ENCODE measurements around the gene TSC22D2.

TSC22D2 gene

DNA sequence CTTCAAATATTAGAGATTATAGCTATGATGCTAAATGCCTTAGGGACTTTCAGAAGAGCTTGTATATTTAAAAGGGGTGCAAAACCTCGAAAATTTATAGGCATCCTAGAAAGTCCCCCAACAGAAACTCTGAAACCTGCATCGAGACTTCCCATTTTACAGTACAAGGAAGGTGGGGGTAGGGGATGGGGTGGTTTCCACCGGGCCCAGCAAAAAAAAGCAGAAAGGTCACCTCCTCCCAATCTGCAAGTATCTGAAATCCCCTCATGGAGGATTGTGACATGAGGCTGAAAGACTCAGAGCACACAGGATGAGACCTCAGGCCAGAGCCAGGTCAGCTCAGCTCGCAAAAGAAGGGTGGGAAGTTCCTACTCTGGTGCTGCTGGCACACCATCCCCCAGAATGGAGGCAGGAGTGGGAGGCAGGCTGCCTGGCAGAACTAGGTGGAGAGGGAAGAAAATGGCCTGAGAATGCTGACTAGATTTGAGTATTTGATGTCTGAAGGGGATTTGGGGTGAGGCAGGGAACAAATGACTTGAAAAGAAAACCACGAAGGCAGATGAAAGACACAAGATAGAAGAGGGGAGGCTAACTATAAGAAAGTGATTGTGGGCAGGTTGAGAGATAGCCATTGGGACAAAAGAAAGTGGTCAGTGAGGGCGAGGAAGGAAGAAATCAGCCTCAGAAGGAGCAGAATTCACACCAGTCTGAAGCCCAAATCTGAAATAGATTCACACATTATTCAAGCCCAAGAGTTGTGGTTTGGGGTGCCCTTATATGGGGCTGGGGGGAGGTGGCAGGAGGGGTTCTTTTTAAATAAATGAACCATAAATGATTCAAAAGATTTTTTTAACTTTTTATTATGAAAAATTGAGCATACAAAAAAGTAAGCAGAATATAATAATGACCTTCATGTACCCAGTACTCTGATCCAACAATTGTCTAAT lies 22.5 kb upstream of the TSC22D2 start:
- DNase-seq (ENCODE audit: low read depth): no peak

DNA sequence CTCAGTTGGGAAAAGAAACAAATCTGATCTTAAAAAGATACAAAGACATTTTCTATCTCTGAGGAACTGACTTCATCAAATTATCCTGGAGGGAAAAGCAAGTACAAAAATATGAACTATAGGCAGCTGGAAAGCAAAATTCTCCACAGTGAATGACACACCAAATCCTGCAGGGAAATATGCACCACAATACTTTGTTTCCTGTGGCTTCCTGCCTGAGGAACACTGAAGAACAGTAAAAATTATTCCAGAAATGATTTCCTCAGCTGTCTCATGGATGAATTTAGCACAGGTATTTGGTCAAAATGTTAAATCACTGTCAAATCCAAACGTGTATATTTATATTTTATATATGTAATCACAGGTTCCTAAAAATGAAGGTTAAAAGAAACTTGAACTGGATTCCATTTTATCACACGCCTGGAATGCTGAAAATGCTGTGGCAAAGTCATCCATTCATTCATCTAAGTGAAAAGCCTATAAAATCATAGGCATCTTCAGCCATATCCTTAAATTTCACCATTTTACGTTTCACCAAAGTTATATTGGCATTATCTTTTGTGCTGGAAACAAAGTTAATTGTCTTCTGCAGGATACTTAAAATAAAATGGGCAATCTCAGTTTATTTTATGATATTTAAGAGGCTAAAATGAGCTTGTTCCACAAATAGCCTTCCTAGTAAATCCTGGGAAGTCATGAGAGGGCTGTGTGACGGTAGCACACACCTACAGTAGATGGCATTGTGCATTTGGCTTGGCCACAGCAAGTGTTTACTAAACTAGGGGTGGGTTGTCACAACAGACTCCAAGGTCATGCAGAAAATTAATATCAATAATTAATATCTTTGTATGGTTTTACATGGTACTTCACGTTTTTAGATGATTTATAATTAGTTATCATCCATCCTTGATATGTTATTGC lies 19.3 kb upstream of the TSC22D2 start:
- DNase-seq (ENCODE audit: low read depth): no peak

DNA sequence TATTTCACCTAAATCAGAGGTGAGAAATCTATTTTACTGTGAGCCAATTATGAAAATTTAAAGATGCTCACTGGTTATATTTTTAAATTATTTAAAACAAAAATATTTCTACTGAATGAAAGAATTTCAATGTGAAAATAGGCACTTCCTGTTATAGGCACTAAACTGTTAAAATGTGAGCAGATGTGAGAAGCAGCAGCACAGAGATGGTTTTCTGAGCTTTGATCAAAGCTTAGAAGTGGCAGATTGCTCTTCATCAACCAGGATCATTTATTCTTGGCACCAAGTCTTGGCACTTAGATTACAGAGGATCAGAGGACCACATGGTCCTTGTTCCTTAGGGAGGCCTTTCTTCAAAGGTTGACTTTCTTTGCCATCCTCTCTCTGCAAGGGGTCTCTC lies 18.0 kb upstream of the TSC22D2 start:
- no peak for DNase-seq (ENCODE audit: low read depth)

DNA sequence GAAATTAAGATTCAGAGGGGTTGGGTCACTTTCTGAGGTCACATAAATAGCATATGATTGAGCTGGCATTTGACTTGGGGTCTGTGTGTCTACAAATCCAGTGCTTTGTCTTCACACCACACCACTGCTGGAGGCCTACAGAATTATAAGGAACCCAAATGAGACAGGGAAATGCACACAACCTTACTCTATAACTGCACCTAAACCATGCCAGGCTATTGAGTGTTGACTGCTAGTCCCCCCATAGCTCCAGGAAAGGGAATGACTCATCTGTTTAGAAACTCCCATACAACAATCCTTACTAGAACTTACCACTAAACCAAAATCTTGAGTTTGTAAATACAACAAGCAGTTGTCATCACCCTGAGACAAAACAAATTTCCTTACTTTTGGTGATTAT lies 16.9 kb upstream of the TSC22D2 start:
- no peak for DNase-seq (ENCODE audit: low read depth)

DNA sequence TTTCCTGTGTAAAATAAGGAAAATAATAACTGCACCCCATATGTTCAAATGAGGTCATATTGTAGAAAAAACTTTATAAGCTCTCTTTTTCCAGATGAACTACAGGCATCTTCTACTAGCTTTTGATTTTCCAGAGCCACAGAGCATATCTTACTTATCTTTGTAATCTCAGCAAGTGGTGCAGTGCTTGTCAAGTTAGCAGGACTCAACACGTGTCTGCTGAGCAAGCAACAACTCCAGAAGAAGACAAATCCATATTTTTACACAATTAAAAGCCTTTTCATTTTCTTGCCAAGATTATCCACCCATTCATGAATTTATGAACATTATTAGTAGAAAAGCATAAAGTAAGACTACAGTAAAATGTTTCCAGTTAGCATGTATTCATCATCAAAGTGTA lies 14.4 kb upstream of the TSC22D2 start:
- DNase-seq (ENCODE audit: low read depth): no peak

DNA sequence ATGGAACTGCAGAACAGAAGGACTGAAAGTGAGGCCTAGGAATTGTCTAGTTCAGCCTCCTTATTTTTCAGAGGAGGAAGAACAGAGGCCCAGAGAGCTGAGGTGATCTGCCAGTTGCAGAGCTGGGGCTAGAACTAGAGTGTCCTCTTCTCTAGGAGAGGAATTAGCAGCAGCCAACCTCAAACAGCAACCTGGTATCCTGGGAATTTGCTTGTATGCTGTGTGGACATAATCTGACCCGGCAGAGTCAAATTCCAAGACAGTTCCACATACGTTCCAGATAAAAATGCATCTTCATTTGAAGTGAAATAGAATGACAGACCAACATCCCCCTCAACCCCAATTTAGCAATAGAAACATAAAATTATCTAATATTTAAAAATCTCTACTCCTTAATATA lies 13.5 kb upstream of the TSC22D2 start:
- DNase-seq (ENCODE audit: low read depth): no peak

DNA sequence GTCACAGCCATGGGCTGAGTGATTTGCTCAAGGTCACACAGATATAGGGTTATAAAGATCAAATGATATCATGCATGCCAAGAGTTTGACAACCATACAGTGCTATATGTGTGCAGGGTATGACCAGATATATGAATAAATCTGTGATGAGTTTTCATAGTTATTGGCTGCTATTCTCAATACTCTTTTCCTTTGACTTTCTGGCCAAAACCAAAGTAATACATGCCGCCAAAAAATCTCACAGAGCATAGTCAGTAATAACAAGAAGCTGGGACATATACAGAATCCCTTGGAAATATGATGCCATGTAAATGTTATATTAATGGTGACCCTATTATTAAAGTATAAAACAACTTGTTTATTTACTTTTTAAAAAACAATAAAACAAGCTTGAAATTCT lies 11.6 kb upstream of the TSC22D2 start:
- DNase-seq (ENCODE audit: low read depth): no peak

DNA sequence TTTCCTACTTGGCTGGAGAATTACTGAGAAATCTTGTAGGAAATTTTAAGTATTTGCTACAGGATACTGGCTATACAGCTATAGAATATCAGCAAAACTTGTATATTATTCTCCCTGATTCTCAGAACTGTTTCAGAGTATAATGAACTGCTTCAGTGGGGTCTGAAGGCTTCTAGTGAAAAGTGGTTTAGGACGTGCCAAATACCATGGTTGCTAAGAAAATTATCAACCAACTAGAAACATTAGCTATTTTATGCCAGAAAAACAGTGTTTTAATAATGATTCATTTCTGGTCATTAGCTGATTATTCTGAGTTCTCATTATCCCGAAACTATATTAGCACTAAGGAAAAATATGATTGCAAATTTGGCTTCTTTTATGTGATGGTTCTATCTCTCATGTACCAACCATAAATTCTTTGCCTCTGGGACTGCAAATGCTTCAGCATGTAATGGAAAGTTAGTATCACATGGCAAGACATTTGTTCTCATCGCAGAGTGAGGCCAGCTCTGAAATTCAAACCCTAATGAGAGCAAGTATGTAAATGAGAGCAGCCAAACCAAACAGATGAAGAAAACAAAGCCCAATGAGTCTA lies 11.0 kb upstream of the TSC22D2 start:
- DNase-seq (ENCODE audit: low read depth): no peak

DNA sequence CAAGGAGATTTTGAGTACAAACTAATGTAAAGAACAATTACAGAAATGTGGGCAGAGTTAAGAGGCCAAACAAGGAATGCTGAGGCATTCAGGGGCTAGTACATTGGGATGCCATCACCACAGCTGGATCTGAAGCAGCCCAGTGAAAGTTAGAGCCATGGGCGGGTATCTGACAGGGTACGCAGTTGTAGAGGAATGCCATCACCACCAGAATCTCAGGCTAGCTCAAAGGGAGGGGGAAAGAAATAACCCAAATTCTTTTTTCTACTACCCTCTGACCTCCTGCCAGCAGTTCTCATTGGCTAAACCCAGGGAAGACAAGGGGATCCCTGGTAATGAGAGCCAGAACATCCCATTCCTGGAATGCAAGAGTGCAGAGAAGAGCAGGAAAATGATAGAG lies 9.0 kb upstream of the TSC22D2 start:
- DNase-seq (ENCODE audit: low read depth): no peak

DNA sequence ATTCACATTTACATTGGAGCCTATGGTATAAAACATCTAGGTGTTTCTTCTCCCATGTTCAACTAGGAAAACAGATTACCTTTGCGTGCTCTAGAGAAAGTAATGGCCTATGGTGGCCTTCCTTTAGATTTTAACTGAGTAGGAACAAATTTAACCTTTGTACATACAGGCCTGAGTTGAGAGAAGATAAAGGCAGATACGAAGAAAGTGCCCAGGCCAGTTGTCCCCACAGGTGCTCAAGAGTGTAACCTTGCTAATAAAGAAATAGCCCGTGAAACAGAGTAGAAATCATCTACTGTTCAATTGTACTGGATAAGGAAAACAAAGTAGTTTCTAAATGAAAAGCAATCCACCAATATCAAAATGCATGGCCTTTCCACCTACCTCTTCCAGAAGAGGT lies 6.8 kb upstream of the TSC22D2 start:
- DNase-seq (ENCODE audit: low read depth): no peak

DNA sequence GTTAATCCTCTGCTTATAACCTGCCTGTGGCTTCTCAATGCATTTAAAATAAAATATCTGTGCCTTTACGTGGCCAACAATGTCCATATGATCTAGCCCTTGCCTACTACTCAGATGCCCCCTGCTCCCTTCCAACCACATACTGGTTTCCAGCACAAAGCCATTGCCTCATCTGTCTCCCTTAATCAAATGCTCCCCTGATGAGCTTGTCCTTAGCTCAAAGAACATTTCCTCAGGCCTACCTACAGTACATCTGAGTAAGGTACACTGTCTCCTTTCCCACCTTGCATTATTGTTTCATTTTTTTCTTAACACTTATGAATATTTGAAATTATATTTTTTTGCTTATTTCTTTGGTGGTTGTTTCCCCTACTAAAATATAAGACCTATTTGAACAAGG lies 5.9 kb upstream of the TSC22D2 start:
- no peak for DNase-seq (ENCODE audit: low read depth)

DNA sequence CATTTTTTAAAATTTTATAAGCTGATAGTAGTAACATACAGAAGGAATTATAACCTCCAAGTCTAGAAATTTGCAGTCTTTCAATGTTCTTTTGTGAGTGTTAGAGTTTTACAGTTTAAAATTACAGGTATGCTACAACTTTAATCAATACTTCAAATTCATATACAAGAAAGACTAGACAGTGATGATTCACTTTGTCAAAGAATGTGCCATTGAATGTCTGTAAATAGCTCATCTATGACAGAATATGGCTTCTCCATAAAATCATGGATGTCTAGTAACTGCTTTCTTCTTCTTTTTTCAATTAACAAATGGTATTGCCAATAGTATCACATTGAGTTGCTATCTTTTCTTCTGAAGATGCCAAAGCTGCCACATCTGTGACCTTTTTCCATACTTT lies 4.1 kb upstream of the TSC22D2 start:
- no peak for DNase-seq (ENCODE audit: low read depth)

DNA sequence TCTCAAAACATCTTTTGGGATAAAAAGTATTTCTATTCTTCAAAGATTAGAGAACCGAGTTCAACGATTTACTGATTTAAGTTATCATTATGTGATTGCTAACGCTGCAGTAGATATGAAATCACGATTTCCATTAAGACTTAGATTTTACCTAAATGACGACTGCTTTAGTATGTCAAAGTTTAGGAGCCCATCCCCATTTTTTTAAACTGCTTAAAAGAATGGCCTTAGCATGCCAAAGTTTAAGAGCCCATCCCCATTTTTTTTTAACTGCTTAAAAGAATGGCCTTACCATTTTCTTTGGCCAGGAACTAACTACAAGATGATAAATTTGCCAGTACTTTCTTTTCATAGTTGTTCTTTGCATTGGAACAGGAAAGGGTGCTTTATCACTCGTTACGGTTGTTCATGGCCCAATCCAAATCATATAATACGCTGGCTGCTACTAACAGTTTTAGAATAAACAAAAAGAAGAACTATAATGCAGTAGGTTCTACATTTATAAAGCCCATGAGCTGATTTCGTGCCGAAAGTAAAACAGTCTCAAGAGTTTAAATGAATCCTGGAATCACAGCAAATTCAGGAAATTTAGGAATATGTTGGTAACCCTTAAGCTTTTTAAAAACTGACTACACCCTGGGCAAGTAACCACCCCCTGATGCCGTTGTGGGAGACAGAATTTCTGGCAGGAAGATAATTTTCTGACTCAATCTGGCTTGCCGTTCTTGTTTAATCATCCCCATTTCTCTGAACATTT lies 869 bp upstream of the TSC22D2 start:
- no peak for DNase-seq (ENCODE audit: low read depth)

DNA sequence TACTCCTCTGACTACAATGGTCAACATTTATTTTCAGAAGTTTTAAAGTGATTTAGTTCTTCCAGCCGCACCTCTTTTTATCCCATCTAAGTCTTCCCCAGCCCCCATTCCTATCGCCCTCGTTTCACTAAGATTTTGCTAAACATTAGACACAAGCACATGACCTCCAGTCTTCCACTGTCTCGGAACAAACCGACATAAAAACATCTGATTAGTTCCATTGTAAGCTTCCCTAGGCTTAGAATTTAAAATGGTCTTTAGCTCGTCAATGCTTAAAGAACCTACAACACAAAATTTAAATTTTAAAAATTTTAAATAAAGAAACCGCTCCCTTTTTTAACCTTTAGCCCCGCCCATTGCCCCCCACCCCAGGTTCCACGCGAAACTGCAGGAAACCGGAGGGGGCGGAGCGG lies 284 bp upstream of the TSC22D2 start:
- no peak for DNase-seq (ENCODE audit: low read depth)

DNA sequence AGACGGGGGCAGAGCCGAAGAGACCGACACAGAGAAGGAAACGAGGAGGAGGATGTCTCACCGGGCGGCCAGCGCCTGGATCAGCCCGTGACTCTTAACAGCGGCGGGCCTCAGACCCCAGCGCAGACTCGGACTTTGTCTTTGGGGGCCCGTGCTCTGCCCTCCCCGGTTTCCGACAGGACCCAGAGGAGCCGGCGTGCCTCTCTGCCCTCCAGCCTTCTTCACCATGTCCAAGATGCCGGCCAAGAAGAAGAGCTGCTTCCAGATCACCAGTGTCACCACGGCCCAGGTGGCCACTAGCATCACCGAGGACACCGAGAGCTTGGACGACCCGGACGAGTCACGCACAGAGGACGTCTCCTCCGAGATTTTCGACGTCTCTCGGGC lies 1.0 kb downstream of the TSC22D2 start:
- no peak for DNase-seq (ENCODE audit: low read depth)

DNA sequence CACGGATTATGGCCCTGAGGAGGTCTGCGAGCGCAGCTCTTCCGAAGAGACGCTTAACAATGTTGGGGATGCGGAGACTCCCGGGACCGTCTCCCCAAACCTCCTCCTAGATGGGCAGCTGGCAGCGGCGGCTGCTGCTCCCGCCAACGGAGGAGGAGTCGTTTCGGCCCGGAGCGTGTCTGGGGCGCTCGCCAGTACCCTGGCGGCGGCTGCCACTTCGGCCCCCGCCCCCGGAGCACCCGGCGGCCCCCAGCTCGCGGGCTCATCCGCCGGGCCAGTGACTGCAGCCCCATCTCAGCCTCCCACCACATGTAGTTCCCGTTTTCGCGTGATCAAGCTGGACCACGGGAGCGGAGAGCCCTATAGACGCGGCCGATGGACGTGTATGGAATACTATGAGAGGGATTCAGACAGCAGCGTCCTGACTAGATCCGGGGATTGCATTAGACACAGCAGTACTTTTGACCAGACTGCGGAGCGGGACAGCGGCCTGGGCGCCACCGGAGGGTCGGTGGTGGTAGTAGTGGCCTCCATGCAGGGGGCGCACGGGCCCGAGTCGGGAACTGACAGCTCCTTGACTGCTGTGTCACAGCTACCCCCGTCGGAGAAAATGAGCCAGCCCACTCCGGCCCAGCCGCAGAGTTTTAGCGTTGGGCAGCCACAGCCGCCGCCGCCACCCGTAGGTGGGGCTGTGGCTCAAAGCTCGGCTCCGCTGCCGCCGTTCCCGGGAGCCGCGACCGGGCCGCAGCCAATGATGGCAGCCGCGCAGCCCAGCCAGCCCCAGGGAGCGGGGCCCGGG lies 1.6 kb downstream of the TSC22D2 start:
- DNase-seq (ENCODE audit: low read depth): peak; percentile 61

DNA sequence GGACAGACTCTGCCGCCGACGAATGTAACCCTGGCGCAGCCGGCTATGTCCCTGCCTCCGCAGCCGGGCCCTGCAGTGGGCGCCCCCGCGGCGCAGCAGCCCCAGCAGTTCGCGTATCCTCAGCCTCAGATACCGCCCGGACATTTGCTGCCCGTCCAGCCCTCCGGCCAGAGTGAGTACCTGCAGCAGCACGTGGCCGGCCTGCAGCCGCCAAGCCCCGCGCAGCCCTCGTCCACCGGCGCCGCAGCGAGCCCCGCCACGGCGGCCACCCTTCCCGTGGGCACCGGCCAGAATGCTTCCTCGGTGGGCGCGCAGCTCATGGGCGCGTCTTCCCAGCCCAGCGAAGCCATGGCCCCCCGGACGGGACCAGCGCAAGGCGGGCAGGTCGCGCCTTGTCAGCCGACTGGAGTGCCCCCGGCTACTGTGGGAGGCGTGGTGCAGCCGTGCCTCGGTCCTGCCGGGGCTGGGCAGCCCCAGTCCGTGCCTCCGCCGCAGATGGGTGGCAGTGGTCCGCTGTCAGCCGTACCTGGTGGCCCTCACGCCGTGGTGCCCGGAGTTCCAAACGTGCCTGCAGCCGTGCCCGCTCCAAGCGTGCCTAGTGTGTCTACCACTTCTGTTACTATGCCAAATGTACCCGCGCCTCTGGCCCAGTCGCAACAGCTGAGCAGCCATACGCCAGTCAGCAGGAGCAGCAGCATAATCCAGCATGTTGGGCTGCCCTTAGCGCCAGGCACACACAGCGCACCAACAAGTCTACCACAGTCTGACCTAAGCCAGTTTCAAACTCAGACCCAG lies 2.4 kb downstream of the TSC22D2 start:
- no peak for DNase-seq (ENCODE audit: low read depth)

DNA sequence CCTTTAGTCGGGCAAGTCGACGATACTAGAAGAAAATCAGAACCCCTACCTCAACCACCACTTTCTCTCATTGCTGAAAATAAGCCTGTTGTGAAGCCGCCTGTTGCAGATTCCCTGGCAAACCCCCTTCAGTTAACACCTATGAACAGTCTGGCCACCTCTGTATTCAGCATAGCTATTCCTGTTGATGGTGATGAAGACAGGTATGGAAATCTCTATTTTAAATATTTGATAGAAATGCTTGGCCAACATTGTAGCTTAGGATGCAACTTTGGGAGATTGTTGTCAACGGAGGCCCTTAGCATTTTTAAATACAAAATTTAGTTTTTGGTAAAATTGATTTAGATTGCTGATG lies 3.0 kb downstream of the TSC22D2 start:
- DNase-seq (ENCODE audit: low read depth): no peak

DNA sequence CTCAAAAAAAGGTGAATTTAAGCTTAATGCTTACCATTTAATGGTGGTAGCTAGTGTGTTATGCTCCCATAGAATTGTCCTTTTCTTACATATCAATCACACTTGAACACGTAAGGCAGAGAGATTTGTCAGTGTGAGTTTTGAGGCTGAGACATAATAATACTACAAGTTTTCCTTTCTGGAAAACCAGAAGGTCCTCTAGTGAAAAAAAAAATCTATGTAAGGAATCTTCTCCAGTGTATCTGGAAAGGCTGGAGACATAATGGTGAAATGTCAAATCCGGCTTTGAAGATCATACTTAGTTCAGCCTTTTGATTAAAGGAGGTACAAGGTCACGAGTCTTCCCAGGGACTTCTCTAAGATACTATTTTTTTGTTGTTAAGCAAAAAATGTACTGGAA lies 3.4 kb downstream of the TSC22D2 start:
- no peak for DNase-seq (ENCODE audit: low read depth)

DNA sequence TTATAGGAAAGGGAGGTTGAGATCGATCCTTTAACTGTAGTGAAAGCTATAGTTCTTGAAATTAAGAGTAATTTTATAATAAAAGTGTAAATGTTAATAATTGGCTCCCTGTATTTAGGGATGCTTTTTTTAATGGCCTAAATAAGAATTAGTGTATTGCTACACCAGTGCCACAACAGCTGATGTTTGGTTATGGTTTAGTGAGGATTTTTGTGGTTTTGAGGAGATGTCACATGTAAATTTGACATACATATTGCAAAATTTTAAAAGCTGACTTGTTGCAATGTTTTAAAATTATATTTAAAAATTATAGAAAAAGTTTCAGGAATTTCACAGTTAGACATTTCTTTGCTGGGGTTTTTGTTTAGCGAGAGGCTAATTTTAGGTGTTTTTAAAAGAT lies 3.9 kb downstream of the TSC22D2 start:
- DNase-seq (ENCODE audit: low read depth): no peak
